Right lung (tissue), 5 donors: Measurements from ENCODE around the gene NFYB. TPM values are rescaled to one million over a fixed set of nuclear protein-coding genes. Genes with fewer than 3 reads are reported as not detected.
"Not testable (repeated sequence)": the region's sequence is repeated elsewhere in the genome, so short reads cannot be mapped to it uniquely, and the experiment has no call there.

Experiments
- DNase-seq, 2 donors: peaks; one replicate each; pipeline ENCODE4 v3.0.0-alpha.2; 2013
- polyA plus RNA-seq, 5 donors: library from polyadenylated mRNA; unstranded; fragments of 120-200 nt; gene quantifications; one replicate each; pipeline versions ENCODE4 v1.2.1 to v1.2.3, GENCODE V29; 2013; ENCODE audit warnings: inconsistent platforms in 1 of 5, low replicate concordance in 1 of 5; ENCODE audit not compliant: insufficient read length in 5 of 5, insufficient read depth in 1 of 5

Gene NFYB
- polyA plus RNA-seq, 5 donors = 60.8 to 111 (median 90.8) TPM

DNA sequence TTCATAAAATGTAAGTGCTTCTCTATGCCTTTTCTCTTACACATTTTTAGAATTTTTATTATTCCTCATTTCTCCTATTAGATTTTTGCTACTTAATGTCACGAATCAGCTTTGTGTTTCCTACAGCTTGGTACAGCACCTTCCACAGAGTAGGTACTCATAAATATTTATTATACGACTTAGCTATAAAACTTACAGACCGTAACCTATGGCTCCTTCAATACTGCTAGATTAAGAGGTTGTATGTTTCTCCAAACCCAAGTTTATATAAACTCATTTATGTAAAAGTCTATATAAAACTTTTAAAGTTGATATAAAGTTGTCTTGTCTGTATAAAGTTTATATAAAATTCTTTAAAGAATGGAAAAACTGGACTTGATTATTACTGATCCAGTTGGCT lies 11.5 kb downstream of the NFYB start:
- DNase-seq = no peak

DNA sequence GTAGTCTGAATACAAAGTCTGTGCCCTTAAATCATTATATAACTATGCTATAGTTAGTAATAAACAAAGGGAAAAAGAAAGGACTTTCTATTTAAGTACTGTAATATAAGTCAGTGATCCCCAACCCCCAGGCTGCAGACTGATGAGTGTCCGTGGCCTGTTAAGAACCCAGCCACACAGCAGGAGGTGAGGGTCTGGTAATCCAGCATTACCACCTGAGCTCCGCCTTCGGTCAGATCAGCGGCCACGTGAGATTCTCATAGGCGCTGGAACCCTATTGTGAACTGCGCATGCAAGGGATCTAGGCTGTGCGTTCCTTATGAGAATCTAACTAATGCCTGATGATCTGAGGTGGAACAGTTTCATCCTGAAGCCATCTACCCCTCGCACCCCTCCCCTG lies 15.7 kb downstream of the NFYB start:
- DNase-seq = no peak

DNA sequence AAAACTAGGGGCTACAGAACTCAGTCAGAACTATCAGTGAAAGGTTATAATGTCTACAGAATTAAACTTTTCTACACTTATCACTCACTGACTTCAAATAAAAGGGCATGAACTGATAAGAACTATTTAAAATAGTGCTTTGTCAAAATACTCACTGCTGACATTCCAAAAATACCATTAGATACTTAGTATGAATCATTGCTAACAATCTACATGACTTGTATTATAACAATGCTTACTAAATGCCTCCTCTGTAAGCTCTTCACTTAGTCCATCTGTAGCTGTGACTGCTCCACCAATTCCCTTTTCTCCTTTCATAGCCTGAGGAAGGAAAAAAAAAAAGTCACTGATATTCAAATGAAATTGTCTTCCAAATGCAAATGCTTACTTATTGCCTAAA lies 17.0 kb downstream of the NFYB start:
- DNase-seq = no peak

DNA sequence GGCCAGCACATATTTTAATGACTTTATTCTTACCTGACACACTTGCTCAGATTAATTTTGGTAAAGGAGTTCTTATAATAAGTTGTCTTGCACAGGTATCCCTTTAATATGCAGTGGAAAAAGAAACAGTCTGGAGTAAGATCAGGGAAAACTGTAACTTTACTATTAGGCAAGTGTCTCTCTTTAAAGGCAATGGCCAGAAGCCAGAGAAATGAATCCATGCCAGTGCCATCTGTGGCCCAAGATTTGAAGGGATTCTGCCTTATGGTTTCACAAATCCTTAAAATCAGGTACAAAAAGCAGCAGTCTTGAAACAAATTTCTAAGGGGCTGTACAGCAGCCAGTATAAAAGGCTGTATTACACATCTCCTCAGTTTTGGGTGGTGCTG lies 22.4 kb downstream of the NFYB start:
- DNase-seq = no peak

DNA sequence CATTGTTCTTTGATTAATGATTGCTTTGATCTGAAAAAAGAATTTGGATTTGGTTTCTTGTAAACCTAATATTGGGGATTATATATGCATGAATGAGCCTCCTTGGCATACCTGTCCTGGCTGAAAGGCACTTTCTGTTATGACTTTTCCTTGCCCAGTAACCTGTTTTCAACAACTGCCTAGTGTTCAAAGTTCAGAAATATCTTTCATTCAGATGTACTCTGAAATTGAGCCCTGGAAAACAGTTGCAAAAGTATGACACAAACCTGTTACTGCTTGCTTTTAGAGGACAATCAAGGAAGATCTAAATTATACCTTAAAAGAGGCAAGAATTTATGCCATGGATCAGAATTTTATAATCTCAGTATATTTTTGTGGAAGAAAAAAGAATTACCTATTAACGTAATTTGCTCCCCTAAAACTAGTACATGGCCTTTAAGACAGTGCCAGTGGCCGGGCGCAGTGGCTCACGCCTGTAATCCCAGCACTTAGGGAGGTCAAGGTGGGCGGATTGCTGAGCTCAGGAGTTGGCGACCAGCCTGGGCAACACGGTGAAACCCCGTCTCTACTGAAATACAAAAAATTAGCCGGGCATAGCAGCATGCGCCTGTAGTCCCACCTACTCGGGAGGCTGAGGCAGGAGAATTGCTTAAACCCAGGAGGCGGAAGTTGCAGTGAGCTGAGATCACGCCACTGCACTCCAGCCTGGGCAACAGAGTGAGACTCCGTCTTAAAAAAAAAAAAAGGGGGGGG lies 23.0 kb downstream of the NFYB start:
- DNase-seq = not testable (repeated sequence)

DNA sequence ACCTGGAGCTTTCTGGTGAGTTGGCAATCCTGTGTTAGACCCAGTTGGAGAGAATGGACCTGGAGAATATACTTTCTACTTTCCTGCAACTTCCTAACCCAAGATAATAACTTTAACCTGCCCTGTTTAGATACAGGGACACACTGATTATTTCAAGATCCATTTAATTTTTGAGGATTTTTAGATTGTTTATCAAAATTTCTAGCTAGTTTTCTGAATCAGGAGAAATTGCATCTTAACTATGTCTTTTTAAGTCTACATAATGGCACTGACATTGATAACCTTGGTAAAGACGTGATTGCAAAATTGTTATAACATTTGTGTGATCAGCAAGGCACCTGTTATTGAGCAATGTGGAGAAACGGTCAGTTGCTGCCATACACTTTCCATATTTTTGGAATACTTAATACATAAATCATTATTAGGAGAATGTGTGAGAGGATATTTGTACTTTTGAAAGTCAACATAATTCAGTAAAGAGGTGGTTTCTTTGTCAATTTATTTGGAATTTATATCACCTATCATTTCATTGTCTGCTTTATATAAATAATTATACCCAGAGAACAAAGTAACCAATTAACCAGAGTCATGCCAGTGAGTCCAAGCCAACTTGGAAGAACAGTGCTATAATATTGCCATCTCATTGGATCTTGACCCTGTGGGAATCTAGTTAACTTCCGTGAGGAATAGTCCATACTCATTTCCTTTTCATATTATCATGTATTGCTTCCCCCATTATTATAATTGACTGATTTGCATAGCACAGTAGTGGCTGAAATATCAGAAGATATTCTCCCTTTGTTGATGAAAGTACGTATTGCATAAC lies 28.4 kb downstream of the NFYB start:
- DNase-seq = no peak

DNA sequence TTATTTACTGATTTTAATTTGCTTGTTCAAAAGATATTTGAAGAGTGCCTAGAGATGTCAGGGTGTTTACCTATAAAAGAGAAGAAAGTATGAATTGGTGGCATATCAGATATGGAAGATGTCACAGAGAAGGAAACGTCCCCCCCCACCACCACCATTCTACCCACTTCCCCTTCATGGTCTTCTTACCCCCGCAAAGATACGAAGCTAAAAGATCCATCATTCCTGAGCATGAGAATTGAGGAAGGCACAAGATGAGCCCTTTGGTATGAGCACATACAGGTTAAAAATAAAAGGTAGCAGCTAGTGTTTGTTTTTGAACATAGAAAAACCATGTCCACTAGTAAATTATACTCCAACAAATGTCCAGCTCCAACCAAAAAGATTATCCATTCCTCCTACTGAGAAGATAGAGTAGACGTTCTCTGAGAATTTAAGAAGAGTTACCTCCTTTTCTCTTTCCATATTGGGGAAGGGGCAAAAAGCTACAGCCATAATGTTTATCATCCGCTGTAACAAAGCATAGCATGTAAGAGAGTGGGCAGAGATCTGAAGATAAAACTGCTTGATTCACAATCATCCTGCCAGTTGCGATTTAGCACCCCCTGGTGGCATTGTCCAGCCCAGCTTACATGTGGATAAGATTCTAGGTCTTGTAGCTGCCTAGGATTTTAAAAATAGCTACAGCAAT lies 29.1 kb downstream of the NFYB start:
- DNase-seq = peak; percentile 51 to 75

DNA sequence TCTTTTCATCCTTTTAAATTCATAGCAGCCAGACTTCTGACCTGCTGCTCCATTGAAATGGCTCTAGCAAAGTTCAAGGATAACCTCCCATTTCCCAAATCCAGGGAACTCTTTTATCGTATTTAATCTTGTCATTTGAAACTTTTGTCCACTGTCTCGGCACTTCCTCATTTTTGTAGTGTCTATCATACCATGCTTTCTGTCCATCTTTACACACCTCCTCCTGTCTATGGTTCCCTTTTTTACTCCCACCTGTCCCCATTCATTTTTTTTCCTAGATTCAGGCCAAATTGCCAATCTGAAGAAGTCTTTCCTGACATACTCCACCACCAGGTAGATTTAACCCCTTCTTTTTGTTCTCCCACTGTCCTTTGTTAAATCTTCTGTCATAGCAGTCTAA lies 31.0 kb downstream of the NFYB start:
- no peak for DNase-seq

DNA sequence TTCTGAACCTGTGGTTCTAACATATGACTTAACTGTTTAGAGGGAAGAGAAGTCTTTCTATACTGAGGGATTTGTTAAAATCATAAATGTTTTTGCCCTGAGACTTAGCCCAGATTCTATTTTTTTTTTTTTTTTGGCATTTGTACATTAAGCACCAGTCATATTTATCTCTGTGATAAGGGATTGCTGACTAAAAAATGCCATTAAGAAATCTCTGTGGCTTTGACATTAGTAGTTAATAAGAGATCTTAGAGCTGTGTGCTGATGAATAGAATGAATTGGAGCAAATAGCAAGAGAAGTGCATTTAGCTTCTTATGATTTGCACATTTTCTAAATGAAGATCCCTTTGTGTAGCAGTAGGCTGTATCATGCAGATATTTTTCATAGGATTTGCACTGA lies 32.5 kb downstream of the NFYB start:
- DNase-seq = no peak

DNA sequence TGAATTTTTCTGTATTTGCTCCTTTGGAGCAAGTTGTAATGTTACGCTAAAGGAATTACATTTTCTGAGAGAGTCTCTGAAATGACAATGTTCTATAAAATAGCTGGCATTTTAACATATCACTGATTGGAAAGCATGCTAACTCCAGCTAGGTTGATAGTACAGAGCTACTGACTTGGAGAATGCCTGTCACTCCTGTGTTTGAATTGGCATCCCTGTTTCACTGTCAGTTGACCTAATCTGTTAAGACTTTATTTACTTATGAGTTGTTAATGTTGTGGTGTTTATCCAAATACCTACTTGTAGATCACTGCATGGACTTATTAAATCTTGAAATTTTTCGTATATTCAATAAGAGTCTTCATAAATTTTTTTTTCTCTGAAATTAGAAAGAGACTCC lies 40.1 kb downstream of the NFYB start:
- DNase-seq = no peak

DNA sequence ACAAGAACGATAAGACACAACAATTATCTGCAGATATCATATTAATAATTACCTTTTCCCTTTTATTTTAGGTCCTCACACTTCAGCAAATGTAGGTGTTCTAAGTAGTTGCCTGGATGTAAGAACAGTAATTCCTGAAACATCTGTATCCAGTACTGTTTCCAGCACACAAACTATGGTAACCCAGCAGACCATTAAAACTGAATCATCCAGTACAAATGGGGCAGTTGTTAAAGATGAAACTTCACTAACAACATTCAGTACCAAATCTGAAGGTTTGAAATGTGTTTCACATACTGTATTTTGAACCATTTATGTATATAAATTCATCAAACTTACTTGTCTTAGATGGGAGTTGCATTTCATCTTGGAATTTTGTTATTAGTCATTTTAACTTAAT lies 42.7 kb downstream of the NFYB start:
- no peak for DNase-seq

DNA sequence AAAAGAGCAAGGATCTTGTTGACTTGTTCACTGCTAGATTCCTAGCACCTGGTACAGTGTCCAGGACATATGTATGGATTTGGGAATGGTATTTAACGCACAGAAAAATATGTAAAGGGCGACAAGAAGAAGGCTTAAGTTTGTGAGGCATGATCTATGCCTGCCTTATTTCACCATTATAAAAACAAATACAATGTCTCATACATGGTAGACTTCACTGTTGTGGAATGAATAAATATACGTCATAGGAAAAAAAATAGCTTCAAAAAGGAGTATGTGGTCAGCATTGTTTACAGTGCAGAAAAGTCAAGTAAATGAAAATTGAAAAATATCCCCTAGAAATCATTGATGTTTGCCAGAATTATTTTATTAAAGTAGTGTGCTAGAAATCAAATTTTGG lies 43.7 kb downstream of the NFYB start:
- no peak for DNase-seq

DNA sequence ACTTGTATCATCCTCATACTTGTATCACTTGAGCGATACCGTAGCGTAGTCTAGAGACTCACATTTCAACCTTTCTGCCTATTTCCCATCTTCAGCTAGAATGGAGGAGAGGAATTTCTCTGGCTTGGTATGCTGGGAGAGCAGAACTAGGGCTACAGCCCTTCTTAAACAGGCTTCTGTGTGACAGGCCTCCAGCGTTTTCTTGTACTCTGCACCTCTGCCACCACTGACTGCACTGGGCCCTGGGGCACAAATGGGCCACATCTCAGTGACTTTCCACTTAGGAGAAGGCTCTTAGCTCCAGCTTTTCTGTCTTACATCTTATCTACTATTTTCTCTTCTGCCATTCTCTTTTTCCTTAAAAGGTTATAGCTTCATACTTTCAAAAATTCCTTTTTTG lies 46.9 kb downstream of the NFYB start:
- no peak for DNase-seq

DNA sequence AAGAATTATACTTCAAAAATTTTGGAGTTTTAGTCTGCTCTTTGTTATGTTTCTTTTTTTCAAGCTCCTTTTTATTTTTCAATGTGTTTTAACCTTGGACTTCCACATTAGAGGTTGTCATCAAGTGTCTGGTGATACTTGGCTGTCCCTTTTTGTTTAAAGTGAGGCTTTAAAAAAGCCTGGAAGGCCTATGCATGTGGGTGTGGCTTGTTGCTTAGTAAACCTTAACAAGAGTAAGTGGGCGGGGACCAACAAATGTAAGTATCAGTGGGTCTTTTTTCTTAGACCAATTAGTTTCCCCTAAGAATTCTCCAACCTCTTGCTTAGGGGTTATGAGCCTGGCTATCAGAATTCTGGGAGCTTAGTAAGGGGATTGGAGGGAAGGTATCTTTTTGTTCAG lies 47.3 kb downstream of the NFYB start:
- DNase-seq = no peak

DNA sequence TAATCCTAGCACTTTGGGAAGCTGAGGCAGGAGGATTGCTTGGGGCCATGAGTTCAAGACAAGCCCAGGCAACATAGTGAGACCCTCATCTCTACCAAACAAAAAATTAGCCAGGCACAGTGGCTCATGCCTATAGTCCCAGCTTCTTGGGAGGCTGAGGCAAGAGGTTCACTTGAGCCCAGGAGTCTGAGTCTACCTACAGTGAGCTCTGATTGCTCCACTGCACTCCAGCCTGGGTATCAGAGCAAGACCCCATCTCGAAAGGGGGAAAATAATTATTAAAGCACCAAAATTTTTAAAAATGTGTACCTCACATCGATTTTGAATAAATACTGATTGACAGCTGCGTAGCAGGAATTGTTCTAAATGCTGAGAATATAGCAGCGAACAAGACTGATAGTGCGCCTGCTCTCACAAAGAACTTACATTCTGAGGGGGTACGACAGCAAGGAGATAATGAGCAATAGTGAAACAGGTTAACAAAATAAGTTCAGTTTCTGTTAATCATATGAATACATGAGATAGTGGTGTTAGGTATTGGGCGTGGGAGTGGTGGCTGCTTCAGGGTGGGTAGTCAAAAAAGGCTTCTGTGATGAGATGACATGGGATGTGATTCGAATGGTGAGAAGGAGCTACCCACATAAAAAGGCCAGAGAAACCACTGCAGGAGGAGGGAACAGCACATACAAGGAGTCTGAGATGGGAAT lies 54.1 kb downstream of the NFYB start:
- DNase-seq = no peak

DNA sequence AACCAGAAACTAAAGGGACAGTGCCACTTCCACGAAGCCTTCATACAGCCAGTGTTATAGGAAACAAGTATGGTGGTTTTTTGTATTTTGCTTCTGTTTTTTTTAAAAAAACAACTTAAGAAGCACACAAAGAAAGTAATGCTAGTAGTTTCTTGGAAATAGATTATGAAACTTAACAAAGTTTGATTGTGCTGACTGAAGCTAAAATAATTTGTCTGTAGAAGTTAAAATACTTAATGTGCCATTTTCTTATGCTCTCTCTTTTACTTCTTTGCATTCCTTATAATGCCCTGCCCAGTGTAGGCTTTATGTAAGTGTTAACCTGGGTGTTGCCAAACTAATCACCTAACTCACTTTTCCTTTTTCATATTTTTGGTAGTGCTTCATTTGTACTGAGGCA lies 57.2 kb downstream of the NFYB start:
- DNase-seq = no peak

DNA sequence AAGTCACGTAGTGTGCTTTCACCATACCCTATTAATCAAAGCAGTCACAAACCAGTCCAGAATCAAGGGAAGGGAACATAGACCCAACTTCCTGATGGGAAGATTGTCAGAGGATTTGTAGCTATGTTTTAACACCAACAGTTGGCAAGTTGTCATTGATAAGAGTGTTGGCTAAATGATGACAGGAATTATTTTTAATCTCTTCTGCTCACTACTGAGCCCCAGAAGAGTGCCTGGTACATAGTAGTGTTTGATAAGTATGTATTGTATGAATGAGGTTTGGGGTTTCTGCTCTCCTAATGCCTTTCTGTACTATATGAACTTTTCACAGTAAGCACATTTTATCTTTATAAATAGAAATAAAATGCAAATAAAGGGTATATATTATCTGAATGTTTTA lies 59.0 kb downstream of the NFYB start:
- DNase-seq = no peak

DNA sequence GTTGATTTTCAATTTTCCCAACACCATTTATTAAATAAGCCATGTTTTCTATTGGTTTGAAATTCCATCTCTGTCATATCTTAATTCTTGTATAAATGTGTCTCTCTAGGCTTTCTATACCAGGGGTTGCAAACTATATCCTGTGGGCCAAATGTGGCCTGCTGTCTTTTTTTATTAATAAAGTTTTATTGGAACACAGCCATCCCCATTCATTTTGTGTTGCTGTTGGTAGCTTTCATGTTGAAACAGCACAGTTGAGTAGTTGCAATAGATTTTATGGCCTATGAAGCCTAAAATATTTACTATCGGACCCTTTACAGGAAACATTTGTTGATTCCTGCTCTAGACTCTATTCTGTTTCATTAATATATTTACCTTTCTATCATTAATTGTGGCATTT lies 64.3 kb downstream of the NFYB start:
- DNase-seq = no peak

DNA sequence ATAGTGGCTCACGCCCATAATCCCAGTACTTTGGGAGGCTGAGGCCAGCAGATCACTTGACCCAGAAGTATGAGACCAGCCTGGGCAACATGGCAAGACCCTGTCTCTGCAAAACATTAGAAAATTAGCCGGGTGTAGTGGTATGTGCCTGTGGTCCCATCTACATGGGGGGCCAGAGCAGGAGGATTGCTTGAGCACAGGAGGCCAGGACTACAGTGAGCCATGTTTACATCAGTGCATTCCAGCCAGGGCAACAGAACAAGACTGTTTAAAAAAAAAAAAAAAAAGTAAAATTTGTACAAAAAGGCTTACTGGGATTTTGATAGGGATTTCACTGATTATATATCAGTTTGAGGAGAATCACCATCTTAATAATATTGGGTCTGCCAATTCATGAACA lies 65.9 kb downstream of the NFYB start:
- DNase-seq = no peak
